SK-N-MC (cell line): ENCODE data around the gene FAM120AOS.

Experiments
- EZH2 ChIP-seq: fragments of 200-600 bp; sonication (generic); IDR thresholded peaks from one replicate; pipeline ENCODE4 v1.6.1; 2017; ENCODE audit warnings: antibody characterized with exemption
- POLR2AphosphoS5 ChIP-seq: IDR thresholded peaks from 2 replicates; pipeline ENCODE4 v1.6.1; 2012; ENCODE audit warnings: mild to moderate bottlenecking, low read depth, low read length, borderline replicate concordance

GRCh38 chr9:93432964-93433363, 20.4 kb downstream of the FAM120AOS start:
- no peak for TF ChIP-seq POLR2AphosphoS5
- TF ChIP-seq EZH2: no peak
